ENCODE measurements around the gene CALM1. TPM values are rescaled to one million over a fixed set of nuclear protein-coding genes. Genes with fewer than 3 reads are reported as not detected.

Gene CALM1
- total and polyA plus RNA-seq, 2 experiments from 2014 or later, result 405 to 862 TPM

DNA sequence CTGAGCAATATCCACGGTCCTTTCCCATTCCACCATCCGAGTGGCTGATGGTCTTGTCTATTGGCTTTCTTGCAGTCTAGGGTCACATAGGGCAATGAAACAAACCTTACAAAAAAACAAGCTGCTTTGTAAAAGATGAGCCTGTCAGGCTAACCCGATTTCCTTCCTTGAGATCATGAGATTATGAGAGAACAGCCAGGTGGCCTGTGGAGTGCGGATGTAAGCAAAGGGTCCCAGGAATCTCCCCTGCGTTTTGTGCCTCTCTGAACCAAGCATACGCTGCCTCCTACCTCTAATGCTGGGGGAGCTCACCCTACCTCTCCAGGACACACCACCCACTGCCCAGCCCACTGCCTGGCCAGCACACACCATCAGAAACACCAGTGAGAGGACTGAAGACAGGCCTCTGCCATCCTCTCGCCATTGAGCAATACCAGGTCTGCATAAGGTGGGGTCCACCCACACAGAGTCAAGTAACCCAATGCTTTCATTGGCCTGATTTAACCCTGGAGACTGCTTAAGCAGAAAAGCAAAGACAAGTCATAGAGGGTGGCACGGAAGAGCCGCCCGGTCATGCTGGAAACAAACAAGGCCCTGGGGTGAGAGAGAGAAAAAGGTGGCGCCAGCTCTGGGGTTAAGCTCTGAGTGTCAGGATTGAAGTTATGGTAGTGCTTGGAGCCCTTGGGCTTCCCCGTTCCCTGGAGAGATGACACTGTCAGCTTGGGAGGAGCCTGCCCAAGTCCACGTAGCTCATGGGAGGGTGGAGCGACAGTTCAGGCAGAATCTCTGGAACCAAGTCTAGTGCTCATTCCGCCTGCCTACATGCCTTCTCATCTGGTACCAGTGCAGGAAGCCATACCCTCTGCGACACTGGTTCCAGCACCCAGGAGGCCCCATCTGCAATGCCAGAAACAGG lies 46.6 kb downstream of the CALM1 start:
- no peaks in the 10 kb centered on the region for H3K9me2 ChIP-seq (replicated peaks; ENCODE audit: insufficient read depth)
- H3K4me2 ChIP-seq, result no peak overlapping the region
- no peaks in the 10 kb centered on the region for H3K79me2 ChIP-seq
- no peak for DNase-seq (ENCODE audit: low spot score)
- H3K9me3 ChIP-seq (ENCODE audit: low read depth), result no peaks in the 10 kb centered on the region
- no peaks in the 10 kb centered on the region for H4K20me1 ChIP-seq (ENCODE audit: insufficient read depth, poor library complexity, severe bottlenecking)
- TF ChIP-seq, protein P1, sequence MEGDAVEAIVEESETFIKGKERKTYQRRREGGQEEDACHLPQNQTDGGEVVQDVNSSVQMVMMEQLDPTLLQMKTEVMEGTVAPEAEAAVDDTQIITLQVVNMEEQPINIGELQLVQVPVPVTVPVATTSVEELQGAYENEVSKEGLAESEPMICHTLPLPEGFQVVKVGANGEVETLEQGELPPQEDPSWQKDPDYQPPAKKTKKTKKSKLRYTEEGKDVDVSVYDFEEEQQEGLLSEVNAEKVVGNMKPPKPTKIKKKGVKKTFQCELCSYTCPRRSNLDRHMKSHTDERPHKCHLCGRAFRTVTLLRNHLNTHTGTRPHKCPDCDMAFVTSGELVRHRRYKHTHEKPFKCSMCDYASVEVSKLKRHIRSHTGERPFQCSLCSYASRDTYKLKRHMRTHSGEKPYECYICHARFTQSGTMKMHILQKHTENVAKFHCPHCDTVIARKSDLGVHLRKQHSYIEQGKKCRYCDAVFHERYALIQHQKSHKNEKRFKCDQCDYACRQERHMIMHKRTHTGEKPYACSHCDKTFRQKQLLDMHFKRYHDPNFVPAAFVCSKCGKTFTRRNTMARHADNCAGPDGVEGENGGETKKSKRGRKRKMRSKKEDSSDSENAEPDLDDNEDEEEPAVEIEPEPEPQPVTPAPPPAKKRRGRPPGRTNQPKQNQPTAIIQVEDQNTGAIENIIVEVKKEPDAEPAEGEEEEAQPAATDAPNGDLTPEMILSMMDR (IDR thresholded peaks at IDR 0.05; ENCODE audit: poor library complexity), result no peak
- TF ChIP-seq EZH2 (IDR thresholded peaks at IDR 0.05; ENCODE audit: borderline replicate concordance) (no peak), EZH2phosphoT487 (IDR thresholded peaks at IDR 0.05; ENCODE audit: low read depth, severe bottlenecking, unreplicated experiment) (no peak)
- H3K36me3 ChIP-seq (replicated peaks; ENCODE audit: insufficient read depth, low read depth), result no peaks in the 10 kb centered on the region
- WGBS (ENCODE audit: low lambda C conversion rate, missing lambda C conversion rate), result 77% methylated on average over 16 of the region's 16 CpGs
- H3K27me3 ChIP-seq, result no peaks in the 10 kb centered on the region
- no peaks in the 10 kb centered on the region for H3K4me1 ChIP-seq (ENCODE audit: insufficient read depth)
- H2AFZ ChIP-seq, result no peak overlapping the region
- no peak overlapping the region for H3K4me3 ChIP-seq
- peak overlapping the region; percentile 59 for H3K27ac ChIP-seq

DNA sequence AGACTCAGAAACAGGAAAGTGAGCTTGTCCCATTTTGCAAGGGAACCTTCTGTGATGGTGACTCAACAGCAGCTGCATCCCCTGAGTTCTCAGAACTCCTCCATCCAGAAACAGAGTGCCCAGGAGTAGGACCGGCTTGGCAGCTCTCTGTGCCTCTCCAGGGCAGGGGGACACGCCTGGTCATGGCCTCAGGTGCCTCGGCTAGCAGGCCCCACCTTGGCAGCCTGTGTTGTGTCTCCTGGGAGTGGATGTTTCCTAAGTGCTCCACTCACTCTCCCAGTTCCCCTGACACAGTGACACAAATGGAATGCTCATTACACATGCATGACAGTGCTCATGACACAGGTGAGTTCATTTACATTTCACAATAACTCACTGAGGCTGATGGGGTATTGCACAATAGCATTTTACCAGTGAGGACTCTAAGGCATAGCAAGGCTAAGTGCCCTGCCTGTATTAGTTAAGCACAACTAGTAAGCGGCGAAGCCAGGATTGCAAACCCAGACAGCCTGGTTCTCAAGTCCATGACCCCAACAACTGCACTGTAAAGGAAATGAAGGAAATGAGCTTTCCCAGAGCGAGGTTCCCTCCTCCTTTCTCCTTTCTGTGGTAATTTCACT lies 47.4 kb downstream of the CALM1 start:
- Histone ChIP-seq H3K9me3 (ENCODE audit: low read depth) (no peaks in the 10 kb centered on the region), H3K79me2 (no peaks in the 10 kb centered on the region), H3K4me1 (ENCODE audit: insufficient read depth) (no peaks in the 10 kb centered on the region), H3K4me2 (no peak overlapping the region), H3K27ac (peak overlapping the region; percentile 78), H3K27me3 (no peaks in the 10 kb centered on the region), H4K20me1 (ENCODE audit: insufficient read depth, poor library complexity, severe bottlenecking) (no peaks in the 10 kb centered on the region), H3K36me3 (replicated peaks; ENCODE audit: insufficient read depth, low read depth) (no peaks in the 10 kb centered on the region), H2AFZ (no peak overlapping the region), H3K4me3 (no peak overlapping the region), H3K9me2 (replicated peaks; ENCODE audit: insufficient read depth) (no peaks in the 10 kb centered on the region)
- 64% methylated on average over 6 of the region's 6 CpGs for WGBS (ENCODE audit: low lambda C conversion rate, missing lambda C conversion rate)
- peak; percentile 85 for DNase-seq (ENCODE audit: low spot score)
- TF ChIP-seq EZH2 (IDR thresholded peaks at IDR 0.05; ENCODE audit: borderline replicate concordance), result no peak
- no peak for TF ChIP-seq EZH2phosphoT487 (IDR thresholded peaks at IDR 0.05; ENCODE audit: low read depth, severe bottlenecking, unreplicated experiment)
- TF ChIP-seq, protein P1 (IDR thresholded peaks at IDR 0.05; ENCODE audit: poor library complexity), result no peak

DNA sequence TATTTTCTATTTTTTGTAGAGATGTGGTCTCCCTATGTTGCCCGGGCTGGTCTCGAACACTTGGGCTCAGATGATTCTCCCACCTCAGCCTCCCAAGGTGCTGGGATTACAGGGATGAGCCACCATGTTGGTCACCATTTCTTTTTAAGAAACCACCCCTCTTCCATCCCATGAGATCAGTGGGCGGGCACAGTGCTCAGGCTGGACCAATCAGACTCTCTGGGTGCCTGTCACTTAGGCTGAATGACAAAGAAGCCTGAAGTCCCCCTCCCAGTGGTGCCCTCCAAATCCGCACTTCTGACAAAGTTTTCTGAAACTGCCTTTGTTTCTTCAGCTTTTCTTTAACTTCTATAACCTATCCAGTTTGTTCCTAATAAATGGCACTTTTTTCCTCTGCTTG lies 48.2 kb downstream of the CALM1 start:
- Histone ChIP-seq H3K27ac (peak overlapping the region; percentile 78), H4K20me1 (ENCODE audit: insufficient read depth, poor library complexity, severe bottlenecking) (no peaks in the 10 kb centered on the region)
- DNase-seq (ENCODE audit: low spot score), result no peak

More for the DNA sequence above, 48.2 kb downstream of the CALM1 start:
- no peaks in the 10 kb centered on the region for H3K9me2 ChIP-seq (replicated peaks; ENCODE audit: insufficient read depth)
- no peaks in the 10 kb centered on the region for H3K27me3 ChIP-seq
- H3K36me3 ChIP-seq (replicated peaks; ENCODE audit: insufficient read depth, low read depth), result no peaks in the 10 kb centered on the region
- WGBS (ENCODE audit: low lambda C conversion rate, missing lambda C conversion rate), result 89% methylated on average over 4 of the region's 4 CpGs
- TF ChIP-seq EZH2 (IDR thresholded peaks at IDR 0.05; ENCODE audit: borderline replicate concordance) (no peak), EZH2phosphoT487 (IDR thresholded peaks at IDR 0.05; ENCODE audit: low read depth, severe bottlenecking, unreplicated experiment) (no peak)
- TF ChIP-seq, protein P1 (IDR thresholded peaks at IDR 0.05; ENCODE audit: poor library complexity), result no peak
- H3K4me3 ChIP-seq, result no peak overlapping the region
- no peak overlapping the region for H2AFZ ChIP-seq
- no peak overlapping the region for H3K4me2 ChIP-seq
- H3K79me2 ChIP-seq, result no peaks in the 10 kb centered on the region
- no peaks in the 10 kb centered on the region for H3K4me1 ChIP-seq (ENCODE audit: insufficient read depth)
- no peaks in the 10 kb centered on the region for H3K9me3 ChIP-seq (ENCODE audit: low read depth)

All from hepatocyte (in vitro differentiated cells).